NCI-H2227 (cell line): ENCODE results near the gene TRAPPC3L.

Experiments used
- DNase-seq: peaks from one replicate; lab custom pipeline; 2025; ENCODE audit not compliant: unreplicated experiment; lab: John Stamatoyannopoulos, UW

Gene TRAPPC3L

GRCh38 chr6:116545651-116546050, at the start of gene TRAPPC3L:
TSS of gene TRAPPC3L (minus strand) at chr6:116545684. CDS start at chr6:116545514, 170 bp downstream.
- DNase-seq, result no peak

- DNase-seq, result no peak
These were observed 49.8 kb upstream of the TRAPPC3L start for GRCh38 chr6:116595247-116595646.

GRCh38 chr6:116586738-116587137, 41.3 kb upstream of the TRAPPC3L start:
- no peak for DNase-seq

GRCh38 chr6:116586276-116586675, 40.8 kb upstream of the TRAPPC3L start:
- no peak for DNase-seq

- no peak for DNase-seq
These were observed 34.7 kb upstream of the TRAPPC3L start for GRCh38 chr6:116580198-116580597.

- no peak for DNase-seq
These were observed 33.7 kb upstream of the TRAPPC3L start for GRCh38 chr6:116579143-116579542.

GRCh38 chr6:116578335-116578734, 32.9 kb upstream of the TRAPPC3L start:
- DNase-seq, result no peak

GRCh38 chr6:116577486-116577885, 32.0 kb upstream of the TRAPPC3L start:
- no peak for DNase-seq

- DNase-seq, result no peak
These were observed 29.7 kb upstream of the TRAPPC3L start for GRCh38 chr6:116575227-116575626.

GRCh38 chr6:116572162-116572561, 26.7 kb upstream of the TRAPPC3L start:
- DNase-seq, result no peak

GRCh38 chr6:116571683-116572000, 26.2 kb upstream of the TRAPPC3L start:
- DNase-seq, result no peak

GRCh38 chr6:116570856-116571682, 25.6 kb upstream of the TRAPPC3L start, which contains the start of gene RWDD1:
TSS of gene RWDD1 (plus strand) at chr6:116571504. CDS start at chr6:116571583, 79 bp downstream.
- DNase-seq, result peak; percentile 96

- DNase-seq, result no peak
These were observed 23.6 kb upstream of the TRAPPC3L start for GRCh38 chr6:116568821-116569755.

- DNase-seq, result no peak
These were observed 22.6 kb upstream of the TRAPPC3L start for GRCh38 chr6:116568111-116568510.

GRCh38 chr6:116564921-116565872, 19.7 kb upstream of the TRAPPC3L start:
- DNase-seq, result peak; percentile 55

GRCh38 chr6:116564311-116564710, 18.8 kb upstream of the TRAPPC3L start:
- DNase-seq, result no peak

GRCh38 chr6:116563830-116564229, 18.3 kb upstream of the TRAPPC3L start:
- DNase-seq, result no peak

- DNase-seq, result no peak
These were observed 17.1 kb upstream of the TRAPPC3L start for GRCh38 chr6:116562614-116563013.

- no peak for DNase-seq
These were observed 16.5 kb upstream of the TRAPPC3L start for GRCh38 chr6:116562019-116562403.

GRCh38 chr6:116561377-116562018, 16.0 kb upstream of the TRAPPC3L start:
- DNase-seq, result peak; percentile 67
